ENCODE data around the gene LMAN2. TPM values are rescaled to one million over a fixed set of nuclear protein-coding genes. Genes with fewer than 3 reads are reported as not detected.

Gene LMAN2
- total RNA-seq, 1 experiment from 2014 or later, result 106 TPM

DNA sequence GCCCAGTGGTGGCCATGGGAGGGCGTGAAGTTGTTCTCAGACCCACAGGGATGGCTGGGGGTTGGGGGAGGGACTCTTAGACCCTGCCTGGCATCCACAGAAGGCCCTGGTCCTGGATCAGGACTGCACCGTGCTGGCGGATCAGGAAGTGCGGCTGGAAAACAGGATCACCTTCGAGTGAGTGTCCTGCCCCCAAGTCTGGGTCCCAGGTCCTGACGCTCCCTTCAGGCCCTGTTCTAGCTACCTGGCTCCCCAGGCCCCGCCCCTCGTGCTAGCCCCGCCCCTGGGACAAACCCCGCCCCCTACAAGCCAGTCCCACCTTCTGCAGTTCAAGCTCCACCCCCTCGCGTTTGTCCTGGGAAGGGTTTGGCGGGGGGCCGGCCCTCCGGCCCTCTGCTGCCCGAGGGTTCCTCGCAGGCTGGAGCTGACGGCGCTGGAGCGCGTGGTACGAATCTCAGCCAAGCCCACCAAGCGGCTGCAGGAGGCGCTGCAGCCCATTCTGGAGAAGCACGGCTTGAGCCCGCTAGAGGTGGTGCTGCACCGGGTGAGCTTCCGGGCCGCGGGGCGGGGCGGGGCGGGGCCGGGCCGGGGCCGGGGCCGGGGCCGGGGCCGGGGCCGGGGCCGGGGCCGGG, 19.1 kb upstream of the LMAN2 start:
- Histone ChIP-seq H2BK15ac (ENCODE audit: low read depth, low read length) (no peak overlapping the region), H4K20me1 (ENCODE audit: control insufficient read depth, insufficient read depth, insufficient read length) (no peaks in the 10 kb centered on the region), H3K79me1 (ENCODE audit: insufficient read depth, low read depth, low read length, poor library complexity, severe bottlenecking) (no peaks in the 10 kb centered on the region), H3K9me3 (ENCODE audit: control insufficient read depth, low read depth, low read length) (no peaks in the 10 kb centered on the region), H3K9ac (ENCODE audit: extremely low read depth, insufficient read length, low read length) (no peak overlapping the region), H3K4me1 (ENCODE audit: insufficient read depth, low read length) (peaks cover 11% of the 10 kb centered on the region; the same call in 1 of the 2 replicates), H2BK20ac (ENCODE audit: low read depth, low read length, poor library complexity, severe bottlenecking) (no peak overlapping the region), H3K4me2 (ENCODE audit: insufficient read depth, insufficient read length, low read length) (peak overlapping the region; percentile 70), H3K23me2 (ENCODE audit: insufficient read length, low read depth, low read length, poor library complexity, severe bottlenecking) (peaks cover 10% of the 10 kb centered on the region), H2BK120ac (ENCODE audit: low read depth, low read length, poor library complexity, severe bottlenecking) (no peak overlapping the region), H3T11ph (ENCODE audit: low read length) (no peak overlapping the region), H2BK12ac (ENCODE audit: insufficient read length, low read depth, low read length) (no peak overlapping the region), H3K18ac (ENCODE audit: insufficient read length, low read depth, low read length) (peak overlapping the region; percentile 72), H2AK5ac (ENCODE audit: insufficient read length, low read length) (no peak overlapping the region), H4K91ac (ENCODE audit: insufficient read length, low read depth, low read length) (no peak overlapping the region), H3K14ac (ENCODE audit: insufficient read depth, low read length) (peak overlapping the region; percentile 59), H3K79me2 (ENCODE audit: insufficient read depth, low read length) (no peaks in the 10 kb centered on the region), H3K27me3 (ENCODE audit: insufficient read depth, low read length) (no peaks in the 10 kb centered on the region; the same call in 1 of the 2 replicates), H4K8ac (replicated peaks; ENCODE audit: insufficient read length, low read depth, low read length) (no peak overlapping the region), H3K56ac (ENCODE audit: insufficient read length, low read depth, low read length) (no peak overlapping the region), H4K5ac (ENCODE audit: insufficient read length, low read depth, low read length) (no peak overlapping the region), H3K4ac (ENCODE audit: low read depth, low read length) (no peak overlapping the region), H3K27ac (ENCODE audit: insufficient read length, low read depth, low read length) (no peak overlapping the region), H2BK5ac (ENCODE audit: insufficient read length, low read length) (no peak overlapping the region), H2AFZ (ENCODE audit: low read length) (no peak overlapping the region), H3K23ac (ENCODE audit: insufficient read length, low read depth, low read length) (no peak overlapping the region)
- H3K27ac Mint-ChIP-seq, result peak overlapping the region in 1 of 3 experiments; percentile 83; a peak in 1 of 7 replicates
- TF ChIP-seq, protein P1, sequence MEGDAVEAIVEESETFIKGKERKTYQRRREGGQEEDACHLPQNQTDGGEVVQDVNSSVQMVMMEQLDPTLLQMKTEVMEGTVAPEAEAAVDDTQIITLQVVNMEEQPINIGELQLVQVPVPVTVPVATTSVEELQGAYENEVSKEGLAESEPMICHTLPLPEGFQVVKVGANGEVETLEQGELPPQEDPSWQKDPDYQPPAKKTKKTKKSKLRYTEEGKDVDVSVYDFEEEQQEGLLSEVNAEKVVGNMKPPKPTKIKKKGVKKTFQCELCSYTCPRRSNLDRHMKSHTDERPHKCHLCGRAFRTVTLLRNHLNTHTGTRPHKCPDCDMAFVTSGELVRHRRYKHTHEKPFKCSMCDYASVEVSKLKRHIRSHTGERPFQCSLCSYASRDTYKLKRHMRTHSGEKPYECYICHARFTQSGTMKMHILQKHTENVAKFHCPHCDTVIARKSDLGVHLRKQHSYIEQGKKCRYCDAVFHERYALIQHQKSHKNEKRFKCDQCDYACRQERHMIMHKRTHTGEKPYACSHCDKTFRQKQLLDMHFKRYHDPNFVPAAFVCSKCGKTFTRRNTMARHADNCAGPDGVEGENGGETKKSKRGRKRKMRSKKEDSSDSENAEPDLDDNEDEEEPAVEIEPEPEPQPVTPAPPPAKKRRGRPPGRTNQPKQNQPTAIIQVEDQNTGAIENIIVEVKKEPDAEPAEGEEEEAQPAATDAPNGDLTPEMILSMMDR (conservative IDR thresholded peaks at IDR 0.05), result peak; percentile 68
- peak; percentile 99 for DNase-seq
- H3K4me3 Mint-ChIP-seq, result peak overlapping the region; percentile 56 to 70; a peak in 4 of 5 replicates
- peaks cover 21% of the 10 kb centered on the region for H3K27me3 Mint-ChIP-seq (ENCODE audit: low read depth)
- H3K9me3 Mint-ChIP-seq, result no peaks in the 10 kb centered on the region; a peak in 1 of 5 replicates
- H3K36me3 Mint-ChIP-seq (ENCODE audit: insufficient read depth in 1 of 3, low read depth in 3 of 3), result peaks cover 8 to 22% (median 8%) of the 10 kb centered on the region in 3 experiments
- WGBS (ENCODE audit: extremely low coverage, insufficient read length, low lambda C conversion rate), result no CpG with 5 or more reads among the region's 42 CpGs
- H3K4me1 Mint-ChIP-seq, result peaks cover 39 to 66% of the 10 kb centered on the region in 2 experiments
